NCI-H2171 (cell line): ENCODE measurements around the gene SYF2.
"Not testable (repeated sequence)": the region's sequence is repeated elsewhere in the genome, so short reads cannot be mapped to it uniquely, and the experiment has no call there.

Experiments used
- DNase-seq: peaks from one replicate; lab custom pipeline; 2025; lab: John Stamatoyannopoulos, UW

Gene SYF2

GRCh38 chr1:25232027-25232865 lies at the start of gene SYF2:
SYF2 (minus strand) TSS chr1:25232502; CDS start chr1:25232467, 35 bp downstream.
- peak; percentile 92 for DNase-seq

- not testable (repeated sequence) for DNase-seq
Measured at GRCh38 chr1:25279693-25280111, 47.4 kb upstream of the SYF2 start.

DNA sequence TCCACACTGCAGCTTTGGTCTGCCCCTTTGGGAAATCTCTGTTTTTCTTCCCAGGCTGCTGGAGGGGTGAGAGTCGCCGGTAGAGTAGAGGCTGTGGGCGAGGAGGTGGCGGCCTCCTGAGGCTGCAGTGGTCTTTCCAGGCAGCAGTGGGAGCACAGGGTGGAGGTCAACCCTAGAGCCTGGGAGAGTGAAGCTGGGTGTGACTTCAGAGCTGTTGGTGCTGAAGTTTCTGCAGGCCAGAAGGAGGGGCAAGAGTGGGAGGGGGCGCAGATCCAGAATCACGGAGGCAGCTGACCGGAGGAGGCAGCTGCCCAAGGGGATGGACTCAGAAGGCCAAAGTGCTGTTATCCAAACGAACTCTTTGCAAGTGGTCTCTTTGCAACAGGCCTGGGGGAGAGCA lies 46.5 kb upstream of the SYF2 start:
- DNase-seq: not testable (repeated sequence)

GRCh38 chr1:25278358-25278757 lies 46.1 kb upstream of the SYF2 start:
- DNase-seq: not testable (repeated sequence)

GRCh38 chr1:25277295-25277694 lies 45.0 kb upstream of the SYF2 start:
- not testable (repeated sequence) for DNase-seq

DNA sequence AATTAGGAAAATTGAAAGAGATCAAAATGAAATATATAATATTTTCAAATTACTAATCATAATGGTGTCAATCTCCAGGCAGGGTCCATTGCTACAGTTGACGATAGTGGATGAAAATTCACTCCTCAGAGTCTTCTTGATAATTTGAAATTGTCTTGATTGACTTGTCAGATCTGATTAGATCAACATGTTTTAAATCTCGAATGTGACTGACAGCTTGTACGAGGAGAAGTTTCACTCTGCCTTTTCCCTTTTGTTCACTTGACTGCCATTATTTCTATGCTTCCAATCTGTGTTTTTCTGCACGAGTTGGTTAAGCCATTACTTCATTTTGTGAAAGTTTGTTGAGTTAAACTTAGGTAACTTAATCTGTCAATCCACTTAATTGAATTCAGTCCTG lies 43.3 kb upstream of the SYF2 start:
- DNase-seq: not testable (repeated sequence)

- not testable (repeated sequence) for DNase-seq
Measured at GRCh38 chr1:25272238-25272637, 39.9 kb upstream of the SYF2 start, which contains the start of gene RHD. RHD (plus strand) TSS chr1:25272509; CDS start chr1:25272548, 39 bp downstream.

- not testable (repeated sequence) for DNase-seq
Measured at GRCh38 chr1:25268143-25268760, 36.0 kb upstream of the SYF2 start.

DNA sequence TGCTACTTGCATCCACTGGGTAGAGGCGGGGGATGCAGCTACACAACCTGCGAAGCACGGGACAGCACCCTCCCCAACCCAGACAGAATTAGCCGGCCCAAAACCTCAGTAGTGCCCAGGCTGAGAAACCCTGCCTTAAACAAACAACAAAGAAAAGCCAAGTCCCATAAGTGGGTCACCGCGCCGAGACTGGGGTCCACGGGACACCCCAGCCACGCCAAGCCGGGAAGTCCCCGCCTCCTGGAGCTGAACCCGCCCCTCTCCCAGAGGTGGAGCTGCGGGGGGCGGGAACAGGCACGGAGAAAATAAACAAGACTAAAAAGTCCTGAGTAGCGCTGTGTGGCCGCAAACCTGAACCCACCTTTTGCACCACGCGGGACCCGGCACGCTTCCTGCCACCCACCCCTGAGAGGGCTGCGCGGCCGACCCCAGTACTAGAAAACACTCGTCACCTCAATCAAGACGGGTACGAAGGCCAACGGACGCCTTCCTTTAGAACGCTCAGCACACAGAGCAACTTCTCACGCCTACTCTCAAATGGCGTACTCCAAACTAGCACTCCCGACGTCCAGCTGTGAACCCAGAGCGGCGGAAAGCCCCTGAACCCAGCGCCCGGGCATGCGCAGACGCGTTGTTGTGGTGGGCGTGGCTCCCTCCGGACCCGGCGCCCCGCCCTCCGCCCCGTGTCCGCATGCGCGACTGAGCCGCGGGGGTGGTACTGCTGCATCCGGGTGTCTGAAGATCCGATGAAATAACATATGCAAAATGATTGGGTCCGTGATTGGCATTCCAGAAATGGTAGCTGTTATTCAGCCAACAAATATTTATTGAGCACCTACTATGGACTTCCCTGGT lies 35.2 kb upstream of the SYF2 start:
- DNase-seq: peak; percentile 20

GRCh38 chr1:25266554-25267287 lies 34.4 kb upstream of the SYF2 start:
- DNase-seq: not testable (repeated sequence)

- DNase-seq: not testable (repeated sequence)
Measured at GRCh38 chr1:25260336-25260735, 28.0 kb upstream of the SYF2 start.

DNA sequence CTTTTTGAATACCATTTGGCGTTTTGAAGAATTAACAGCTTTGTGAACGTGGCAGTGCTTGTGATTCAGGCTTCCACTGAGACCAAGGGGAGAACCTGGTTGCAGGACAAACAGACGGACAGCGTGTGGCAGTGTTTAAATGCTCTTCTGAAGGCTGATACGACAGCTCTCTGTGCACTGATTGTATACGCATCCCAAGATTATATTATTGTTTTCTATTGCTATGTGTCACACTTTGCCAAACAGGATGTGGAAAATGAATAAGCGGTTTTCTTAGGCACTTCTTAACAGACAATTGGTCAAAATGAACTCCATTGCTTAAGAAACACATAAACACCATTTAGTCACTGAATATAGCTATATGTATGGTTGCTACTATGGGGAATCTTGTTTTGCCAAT lies 27.5 kb upstream of the SYF2 start:
- not testable (repeated sequence) for DNase-seq

GRCh38 chr1:25257196-25257595 lies 24.9 kb upstream of the SYF2 start:
- DNase-seq: no peak

GRCh38 chr1:25256578-25256965 lies 24.3 kb upstream of the SYF2 start:
- no peak for DNase-seq

DNA sequence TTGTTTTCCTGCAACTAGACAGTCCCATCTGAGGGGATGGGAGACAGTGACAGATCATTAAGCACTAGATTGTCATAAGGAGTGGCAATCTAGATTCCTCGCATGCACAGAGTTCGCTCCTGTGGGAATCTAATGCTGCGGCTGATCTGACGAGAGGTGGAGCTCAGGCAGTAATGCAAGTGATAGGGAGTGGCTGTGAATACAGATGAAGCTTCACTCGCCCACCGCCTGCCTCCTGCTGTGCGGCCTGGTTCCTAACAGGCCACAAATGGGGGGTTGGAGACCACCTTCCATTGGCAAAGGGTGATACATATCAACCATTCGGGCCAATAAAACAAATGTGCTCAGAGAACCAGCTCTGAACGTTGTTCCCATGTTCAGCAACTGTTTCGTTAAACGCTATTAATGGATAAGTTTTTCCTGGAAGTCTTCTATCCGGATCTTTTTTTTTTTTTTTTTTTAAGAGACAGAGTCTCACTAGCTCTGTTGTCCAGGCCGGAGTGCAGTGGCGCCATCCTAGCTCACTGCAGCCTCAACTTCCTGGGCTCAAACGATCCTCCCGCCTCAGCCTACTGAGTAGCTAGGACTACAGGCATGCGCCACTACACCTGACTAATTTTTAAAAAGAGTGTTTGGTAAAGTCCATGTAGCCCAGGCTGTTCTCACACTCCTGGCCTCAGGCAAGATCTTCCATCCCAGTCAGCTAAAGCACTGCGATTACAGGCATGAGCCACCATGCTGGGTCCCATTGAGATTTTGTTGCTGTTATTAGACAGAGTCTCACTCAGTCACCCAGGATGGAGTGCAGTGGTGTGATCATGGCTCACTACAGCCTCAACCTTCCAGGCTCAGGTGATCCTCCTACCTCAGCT lies 23.6 kb upstream of the SYF2 start:
- no peak for DNase-seq

- DNase-seq: no peak
Measured at GRCh38 chr1:25253911-25254310, 21.6 kb upstream of the SYF2 start.

DNA sequence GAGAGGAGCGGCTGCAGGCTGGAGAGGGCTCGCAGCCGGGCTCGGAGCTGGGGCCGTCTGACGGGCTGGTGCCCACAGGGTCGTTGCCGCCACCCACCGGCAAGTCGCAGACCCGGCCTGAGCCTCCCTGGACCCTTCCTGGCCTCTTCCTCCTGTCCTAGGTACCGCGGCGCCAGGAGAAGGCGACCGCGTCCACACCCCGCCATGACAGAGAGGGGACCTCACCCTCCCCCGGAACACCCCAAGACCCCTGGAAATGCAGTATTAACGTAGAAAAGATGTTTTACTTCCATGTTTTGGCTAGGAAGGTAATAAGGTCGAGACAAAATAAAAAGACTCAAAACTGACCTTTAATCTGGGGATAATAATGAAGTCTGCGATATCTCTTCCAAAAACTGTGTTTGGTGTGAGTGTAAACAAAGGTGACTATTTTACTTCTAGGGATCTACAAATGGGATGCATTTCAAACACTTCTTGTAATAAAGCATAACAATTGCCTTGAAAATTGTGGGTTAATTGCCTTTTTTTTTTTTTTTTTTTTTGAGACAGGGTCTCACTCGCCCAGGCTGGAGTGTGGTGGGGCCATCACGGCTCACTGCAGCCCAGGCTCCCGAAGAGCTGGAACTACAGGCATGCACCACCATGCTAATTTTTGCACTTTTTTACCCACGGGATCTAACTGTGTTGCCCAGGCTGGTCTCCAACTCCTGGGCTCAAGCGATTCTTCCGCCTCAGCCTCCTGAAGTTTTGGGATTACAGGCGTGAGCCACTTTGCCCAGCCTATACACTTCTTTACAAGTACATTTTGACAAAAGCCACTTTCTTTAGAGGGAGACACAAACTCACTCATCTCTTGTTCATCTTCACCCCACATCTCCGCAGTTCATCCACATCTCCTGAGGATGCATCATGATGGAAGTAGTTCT lies 15.8 kb upstream of the SYF2 start:
- DNase-seq: peak; percentile 51

DNA sequence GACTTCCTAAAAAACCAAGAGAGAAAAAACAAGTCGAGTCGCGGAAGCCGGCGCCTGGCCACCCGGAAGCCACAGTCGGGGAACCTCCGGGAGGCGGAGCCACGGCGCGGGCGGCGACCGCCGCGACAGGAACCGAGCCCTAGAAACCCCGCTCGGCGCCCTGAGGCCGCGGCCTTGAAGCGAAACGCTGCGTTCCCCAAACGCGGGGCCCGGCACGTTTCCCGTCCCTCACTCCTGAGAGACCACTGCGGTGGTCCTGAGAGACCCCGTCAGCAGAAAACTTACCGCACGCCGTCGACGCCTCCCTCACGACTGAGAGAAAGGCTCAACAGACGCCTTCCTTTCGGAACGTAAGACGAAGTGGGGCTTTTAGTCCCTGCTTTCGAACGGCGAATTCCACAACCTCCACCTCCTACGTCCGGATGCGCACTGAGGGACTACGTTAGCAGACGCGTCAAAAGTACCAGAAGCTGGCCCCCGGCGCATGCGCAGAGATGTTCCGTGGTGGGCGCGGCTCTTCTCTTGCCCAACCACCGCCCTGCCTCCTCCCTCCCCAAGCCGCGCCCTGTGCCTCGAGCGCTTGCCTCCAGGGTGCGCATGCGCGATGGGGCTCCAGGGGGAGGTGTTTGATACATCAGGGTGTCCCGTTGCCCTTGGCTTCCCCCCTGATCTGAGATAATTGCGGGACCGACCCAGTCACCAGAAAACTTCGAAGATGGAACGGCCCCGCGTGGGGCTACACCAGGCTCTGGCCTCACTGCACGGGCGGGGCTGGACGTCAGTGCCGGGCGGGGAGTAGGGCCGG lies 14.9 kb upstream of the SYF2 start, which contains the start of gene RSRP1:
Gene RSRP1 (minus strand): TSS at position 431 of the 805 bp plus-strand sequence. CDS start 491 bp downstream, outside the sequence.
- DNase-seq: peak; percentile 97
